Measurements from ENCODE around the gene COPS7B.
"Not testable (repeated sequence)": the region's sequence is repeated elsewhere in the genome, so short reads cannot be mapped to it uniquely, and the experiment has no call there.

COPS7B gene

DNA sequence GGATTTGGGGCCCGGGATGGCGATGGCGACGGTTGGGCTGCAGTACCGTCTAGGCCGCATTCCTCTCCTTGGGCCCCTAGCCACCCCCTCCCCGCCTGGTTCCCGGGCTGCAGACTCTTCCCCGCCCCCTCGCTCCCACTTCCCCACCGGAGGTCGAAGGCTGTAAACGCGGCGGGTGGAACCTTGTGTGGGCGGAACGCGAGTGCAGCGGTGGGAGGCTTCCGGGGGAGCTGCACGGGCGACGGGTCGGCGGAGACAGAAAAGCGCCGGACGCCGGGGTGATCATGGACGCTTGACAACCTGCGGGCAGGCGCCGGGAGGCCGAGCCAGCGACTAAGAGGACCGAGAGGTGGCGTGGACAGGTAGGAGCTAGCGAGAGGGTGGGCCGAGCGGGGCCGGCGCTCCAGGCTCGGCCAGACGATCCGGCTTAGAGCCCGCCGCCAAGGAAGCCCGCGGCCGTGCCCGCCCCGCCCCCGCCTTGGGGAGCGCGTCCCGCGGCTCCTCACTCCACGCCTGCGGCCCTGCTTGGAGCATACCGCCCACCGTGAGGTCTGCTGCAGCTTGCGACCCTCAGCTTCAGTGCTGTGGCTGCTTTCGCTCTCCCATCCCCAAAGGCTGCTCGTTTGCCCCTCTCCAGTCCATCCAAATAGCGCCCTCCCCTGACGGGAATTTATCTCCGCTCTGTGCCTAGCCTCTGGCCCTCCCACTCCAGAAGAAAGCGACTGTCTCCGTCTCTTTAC is at the start of gene COPS7B:
COPS7B (plus strand) TSS at position 269 of the 740 bp plus-strand sequence. CDS start 2,126 bp downstream, outside the sequence.
- peak; percentile 66 for DNase-seq

DNA sequence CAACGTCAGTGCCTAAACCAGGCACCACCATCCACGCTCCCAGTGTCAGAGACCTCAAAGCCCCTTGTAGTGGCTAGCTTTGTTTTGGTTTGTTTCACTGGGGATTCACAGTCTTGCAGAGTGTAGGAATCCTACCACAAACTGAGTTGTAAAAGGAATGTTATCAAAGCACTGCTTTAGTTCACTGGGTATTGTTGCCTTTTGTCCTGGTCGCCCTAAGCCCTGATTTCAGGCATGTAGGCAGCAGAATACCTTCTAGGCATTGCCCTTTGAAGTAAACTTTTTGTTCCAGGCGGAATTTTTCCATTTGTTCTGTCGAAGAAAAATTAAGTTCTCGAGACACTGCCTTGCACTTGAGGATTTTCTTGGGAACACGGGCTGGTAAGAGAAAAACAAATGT is 48.5 kb upstream of the COPS7B start:
- no peak for DNase-seq

DNA sequence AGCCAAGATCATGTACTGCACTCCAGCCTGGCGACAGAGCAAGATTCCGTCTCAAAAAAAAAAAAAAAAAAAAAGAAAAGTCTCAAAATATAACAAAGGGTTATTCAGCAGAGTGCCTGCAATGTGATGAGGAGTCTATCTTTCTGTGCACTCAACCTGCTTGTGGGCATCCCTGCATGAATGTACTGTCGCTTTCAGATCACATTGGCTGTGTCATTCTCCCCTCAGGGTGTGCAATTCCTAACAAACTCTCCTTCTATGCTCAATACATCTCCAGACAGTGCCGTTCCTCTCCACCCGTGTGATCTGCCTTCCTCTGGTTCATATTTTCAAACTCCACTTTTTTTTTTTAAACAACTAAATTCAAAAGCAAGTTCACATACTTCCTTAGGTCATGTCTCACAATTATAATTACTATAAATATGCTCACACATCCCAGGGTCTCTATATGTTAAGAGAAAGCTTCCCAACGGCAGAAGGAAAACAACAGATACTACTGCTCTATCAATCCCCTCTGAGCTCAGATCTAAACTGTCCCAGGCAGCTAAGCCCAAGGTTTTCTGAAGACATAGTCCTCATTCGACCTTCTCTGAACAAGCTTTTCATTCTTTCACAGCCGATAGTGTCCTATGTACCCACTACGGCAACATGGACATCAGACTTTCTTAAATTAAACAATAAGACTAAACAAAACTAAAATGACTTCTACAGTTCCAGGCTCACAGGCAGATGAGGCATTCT is 42.7 kb upstream of the COPS7B start:
- DNase-seq: no peak

DNA sequence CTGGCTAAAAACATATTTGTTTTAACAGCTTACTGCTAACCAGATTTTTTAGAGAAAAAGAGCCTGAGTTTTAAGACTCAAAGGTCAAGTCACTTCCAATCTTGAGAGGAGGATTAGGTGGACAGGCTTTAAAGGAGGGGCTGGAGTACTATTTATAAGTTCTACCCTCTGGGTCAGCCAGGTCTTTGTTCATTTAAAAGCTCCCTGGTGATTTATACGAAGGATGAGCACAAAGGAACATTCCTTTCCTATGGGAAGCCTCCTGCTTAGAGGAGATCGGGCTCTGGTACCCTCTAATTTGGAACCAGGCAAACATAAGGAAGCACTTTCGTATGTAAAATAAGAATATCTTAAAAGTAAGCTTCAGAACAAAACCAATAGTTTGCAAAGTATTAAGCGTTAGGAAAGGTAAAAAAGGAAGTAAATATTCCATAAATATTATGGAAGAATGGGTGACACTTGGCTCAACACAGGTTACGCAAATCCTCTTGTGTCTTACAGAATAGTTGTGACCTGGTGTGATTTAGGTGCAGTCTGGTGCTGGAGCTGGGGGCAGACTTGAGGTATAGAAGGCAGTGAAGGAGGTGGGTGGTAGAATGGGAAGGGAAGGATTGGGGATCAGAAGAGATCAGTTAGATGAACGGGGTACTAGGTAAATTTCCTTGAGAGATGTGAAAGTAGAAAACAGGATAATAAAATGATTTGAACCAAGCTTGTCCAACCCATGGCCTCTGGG is 40.8 kb upstream of the COPS7B start:
- DNase-seq: no peak

DNA sequence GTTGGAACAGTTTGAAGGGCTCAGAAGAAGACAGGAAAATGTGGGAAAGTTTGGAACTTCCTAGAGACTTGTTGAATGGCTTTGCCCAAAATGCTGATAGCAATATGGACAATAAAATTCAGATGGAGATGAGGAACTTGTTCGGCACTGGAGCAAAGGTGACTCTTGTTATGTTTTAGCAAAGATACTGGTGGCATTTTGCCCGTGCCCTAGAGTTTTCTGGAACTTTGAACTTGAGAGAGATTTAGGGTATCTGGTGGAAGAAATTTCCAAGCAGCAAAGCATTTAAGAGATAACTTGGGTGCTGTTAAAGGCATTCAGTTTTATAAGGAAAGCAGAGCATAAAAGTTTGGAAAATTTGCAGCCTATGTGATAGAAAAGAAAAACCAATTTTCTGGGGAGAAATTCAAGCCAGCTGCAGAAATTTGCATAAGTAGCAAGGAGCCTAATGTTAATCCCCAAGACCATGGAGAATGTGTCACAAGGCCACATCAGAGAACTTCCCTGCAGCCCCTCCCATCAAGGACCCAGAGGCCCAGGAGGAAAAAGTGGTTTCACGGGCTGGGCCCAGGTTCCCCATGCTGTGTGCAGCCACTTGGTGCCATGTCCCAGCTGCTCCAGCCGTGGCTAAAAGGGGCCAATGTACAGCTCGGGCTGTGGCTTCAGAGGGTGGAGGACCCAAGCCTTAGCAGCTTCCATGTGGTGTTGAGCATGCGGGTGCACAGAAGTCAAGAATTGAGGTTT is 37.9 kb upstream of the COPS7B start:
- not testable (repeated sequence) for DNase-seq

DNA sequence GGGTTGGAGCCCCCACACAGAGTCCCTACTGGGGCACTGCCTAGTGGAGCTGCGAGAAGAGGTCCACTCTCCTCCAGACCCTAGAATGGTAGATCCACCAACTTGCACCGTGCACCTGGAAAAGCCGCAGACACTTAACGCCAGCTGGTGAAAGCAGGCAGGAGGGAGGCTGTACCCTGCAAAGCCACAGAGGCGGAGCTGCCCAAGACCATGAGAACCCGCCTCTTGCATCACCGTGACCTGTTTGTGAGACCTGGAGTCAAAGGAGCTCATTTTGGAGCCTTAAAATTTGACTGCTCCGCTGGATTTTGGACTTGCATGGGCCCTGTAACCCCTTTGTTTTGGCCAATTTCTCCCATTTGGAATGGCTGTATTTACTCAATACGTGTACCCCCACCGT is 37.2 kb upstream of the COPS7B start:
- DNase-seq: not testable (repeated sequence)

GRCh38 chr2:231751042-231751815 is 35.0 kb upstream of the COPS7B start:
- no peak for DNase-seq

DNA sequence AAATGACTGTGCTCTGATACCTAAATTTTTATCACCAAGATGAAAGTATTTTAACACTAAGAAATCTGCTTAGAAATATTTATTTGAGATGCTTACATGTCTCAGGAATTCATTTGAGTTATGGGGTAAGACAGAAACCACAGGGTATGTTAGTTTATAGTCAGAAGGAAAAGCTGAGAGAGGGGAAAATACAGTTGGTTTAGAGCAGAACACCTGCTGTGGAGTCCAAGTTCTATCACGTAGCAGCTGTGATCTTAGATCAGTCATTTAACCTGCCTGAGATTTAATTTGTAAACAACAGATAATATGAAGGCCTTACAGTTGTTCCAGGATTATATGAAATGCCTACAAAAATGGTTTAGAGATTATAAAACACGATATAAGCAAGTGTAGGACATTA is 34.2 kb upstream of the COPS7B start:
- no peak for DNase-seq

- no peak for DNase-seq
Observed at GRCh38 chr2:231761735-231762134, 24.5 kb upstream of the COPS7B start.

- DNase-seq: no peak
Observed at GRCh38 chr2:231764124-231764523, 22.1 kb upstream of the COPS7B start.

DNA sequence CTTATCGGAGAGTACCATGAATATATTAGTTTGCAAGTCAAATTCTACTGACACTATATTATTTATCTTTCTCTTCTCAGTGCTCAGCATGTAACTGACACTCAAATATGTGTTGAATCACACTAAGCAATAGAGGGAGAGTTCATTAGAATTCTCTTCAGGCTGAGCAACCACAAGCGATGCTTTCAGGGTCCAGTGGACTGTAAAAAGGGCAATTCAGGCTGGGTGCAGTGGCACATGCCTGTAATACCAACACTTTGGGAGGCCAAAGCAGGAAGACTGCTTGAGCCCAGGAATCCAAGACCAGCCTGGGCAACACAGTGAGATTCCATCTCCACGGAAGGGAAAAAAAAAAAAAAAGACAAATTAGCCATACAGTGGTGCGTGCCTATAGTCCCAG is 21.5 kb upstream of the COPS7B start:
- DNase-seq: no peak

GRCh38 chr2:231765496-231765929 is 20.7 kb upstream of the COPS7B start:
- DNase-seq: no peak

GRCh38 chr2:231769170-231770136 is 16.8 kb upstream of the COPS7B start:
- no peak for DNase-seq

DNA sequence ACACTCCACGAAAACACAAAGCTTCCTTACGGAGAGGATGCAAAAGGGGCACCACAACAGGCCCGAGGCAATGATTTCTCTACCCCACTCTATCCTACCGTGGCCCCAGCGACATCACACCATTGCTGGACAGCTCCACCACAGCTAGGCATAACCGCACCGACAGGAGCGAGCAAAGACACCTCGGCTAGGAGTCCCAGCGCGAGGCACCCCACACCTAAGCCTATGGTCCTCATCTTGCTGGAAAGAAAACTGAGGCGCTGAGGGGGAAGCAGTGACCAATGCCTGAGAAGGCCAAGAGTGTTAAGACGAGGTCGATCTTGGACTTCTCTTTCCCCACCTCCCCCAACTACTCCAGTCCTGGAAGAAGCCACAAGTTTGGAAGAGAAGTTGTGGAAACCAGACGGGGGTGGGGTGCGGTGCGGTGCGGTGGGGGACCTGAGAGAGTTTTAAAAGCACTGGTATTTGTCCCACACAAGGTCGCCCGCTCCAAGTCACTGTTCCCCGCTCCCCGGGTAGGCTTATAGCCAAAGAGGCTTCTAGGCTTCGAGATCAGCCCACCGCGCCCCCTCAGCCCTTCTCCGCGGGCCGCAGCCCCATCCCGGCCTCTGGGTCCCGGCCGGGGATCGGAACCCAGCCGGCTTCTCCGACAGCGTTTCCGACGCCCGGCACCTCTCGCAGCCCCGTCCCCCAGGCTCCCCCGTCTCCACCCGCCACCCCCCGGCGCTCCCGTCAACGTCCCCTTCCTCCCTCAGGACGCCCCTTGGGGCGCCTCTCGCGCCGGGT is 5.9 kb upstream of the COPS7B start:
- DNase-seq: no peak

- DNase-seq: peak; percentile 100
Observed at GRCh38 chr2:231780909-231781797, 5.1 kb upstream of the COPS7B start, which contains the start of gene PDE6D. TSS of gene PDE6D (minus strand) at chr2:231781282. CDS start at chr2:231781114, 168 bp downstream.

GRCh38 chr2:231781798-231782726 is 4.2 kb upstream of the COPS7B start:
- DNase-seq: no peak

- no peak for DNase-seq
Observed at GRCh38 chr2:231785413-231785812, 832 bp upstream of the COPS7B start.

DNA sequence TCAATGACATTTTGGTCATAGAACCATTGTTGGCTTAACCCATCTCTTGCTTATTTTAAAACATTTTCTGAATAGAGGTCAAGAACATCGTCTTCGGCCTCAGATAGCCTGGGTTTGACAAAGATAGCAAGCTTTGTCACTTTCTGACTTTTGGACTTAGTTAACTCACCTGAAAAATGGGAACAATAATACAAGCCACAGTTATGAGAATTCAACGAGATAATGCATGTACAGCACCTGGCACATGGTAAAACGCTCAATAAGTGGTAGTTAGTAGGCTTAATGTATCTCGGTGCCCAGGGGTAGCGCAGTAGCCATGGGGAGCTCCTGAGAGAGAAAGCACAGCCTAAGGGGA is 446 bp upstream of the COPS7B start:
- no peak for DNase-seq

Data from KG1 (cell line).